HG02973 (cell line): ENCODE results near the gene ACTN1.

Experiments used
- ATAC-seq: cut with Tn5 transposase; IDR thresholded peaks from one replicate; pipeline ENCODE4 v1.9.1; 2021; ENCODE audit warnings: moderate library complexity; ENCODE audit not compliant: unreplicated experiment

Gene ACTN1

GRCh38 chr14:68891851-68892660 lies 87.0 kb downstream of the ACTN1 start:
- no peak for ATAC-seq

DNA sequence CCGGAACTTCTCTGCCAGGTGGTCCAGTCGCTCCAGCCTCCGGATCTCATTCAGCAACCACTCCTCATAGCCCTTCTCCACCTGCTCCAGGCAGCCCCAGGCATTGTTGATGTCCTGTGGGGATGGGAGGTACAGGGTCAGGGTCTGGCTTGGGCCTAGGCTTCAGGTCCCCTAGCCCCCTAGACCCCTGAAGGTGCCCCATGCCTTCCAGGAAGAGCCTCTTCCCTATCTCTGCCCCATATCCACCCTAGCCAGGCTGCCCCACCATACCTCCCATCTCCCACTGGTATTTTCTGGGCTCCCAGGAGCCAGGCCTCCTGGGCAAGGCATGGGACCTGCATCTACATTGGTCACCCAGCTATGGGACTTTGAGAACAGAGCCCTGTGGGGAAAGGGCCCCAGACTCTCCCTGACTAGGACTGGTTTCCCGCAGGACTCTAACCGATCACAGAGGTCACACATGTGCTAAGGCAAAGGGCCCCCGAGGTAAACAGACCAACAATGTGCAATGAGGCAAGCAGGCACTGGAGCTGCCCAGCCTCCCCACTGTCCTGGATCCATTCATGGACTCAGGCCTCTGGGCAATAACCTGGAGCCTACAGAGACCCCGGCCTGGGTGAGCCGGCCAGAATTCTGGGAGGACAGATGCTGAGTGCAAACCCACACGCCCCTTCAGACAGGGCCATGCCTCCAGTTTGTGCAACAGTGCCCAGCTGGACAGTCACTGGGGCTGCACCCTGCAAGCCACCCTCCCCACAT lies 88.8 kb downstream of the ACTN1 start:
- ATAC-seq: no peak

- no peak for ATAC-seq
These were observed 90.2 kb downstream of the ACTN1 start for GRCh38 chr14:68888883-68889282.

DNA sequence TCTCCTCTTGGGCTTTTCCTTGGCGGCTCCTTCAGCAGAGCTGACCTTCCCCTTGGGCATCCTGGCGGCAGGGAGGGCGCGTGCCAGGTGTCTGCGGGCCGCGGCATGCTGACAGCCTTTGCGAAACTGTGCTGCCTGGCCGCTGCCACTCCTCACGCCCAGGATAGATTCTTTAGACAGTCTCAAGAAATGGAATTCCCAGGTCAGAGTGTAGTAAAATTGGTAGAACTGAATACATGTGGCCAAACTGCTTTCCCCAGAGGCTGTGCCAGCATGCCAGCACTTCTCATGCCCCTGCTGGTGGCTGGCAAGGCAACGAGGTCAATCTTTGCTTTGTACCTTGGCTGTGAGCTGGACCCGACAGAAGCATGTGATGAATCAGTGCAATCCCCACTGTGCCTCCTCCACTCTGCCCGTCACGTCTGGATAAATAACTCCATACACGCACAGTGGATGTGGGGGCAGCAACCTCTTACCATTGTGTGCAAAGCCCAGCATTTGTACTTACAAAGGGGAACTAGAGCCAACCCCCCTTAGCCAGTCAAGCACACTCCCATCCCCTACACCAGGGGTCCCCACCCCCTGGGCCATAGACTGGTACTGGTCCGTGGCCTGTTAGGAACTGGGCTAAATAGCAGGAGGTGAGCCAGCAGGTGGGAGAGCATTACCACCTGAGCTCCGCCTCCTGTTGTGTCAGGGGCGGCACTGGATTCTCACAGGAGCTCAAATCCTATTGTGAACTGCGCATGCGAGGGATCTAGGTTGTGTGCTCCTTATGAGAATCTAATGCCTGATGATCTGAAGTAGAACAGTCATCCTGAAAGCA lies 90.9 kb downstream of the ACTN1 start:
- ATAC-seq: no peak

- no peak for ATAC-seq
These were observed 93.0 kb downstream of the ACTN1 start for GRCh38 chr14:68886109-68886434.

- ATAC-seq: no peak
These were observed 93.6 kb downstream of the ACTN1 start for GRCh38 chr14:68885226-68886108.

- ATAC-seq: no peak
These were observed 94.8 kb downstream of the ACTN1 start for GRCh38 chr14:68884031-68885030.

- no peak for ATAC-seq
These were observed 96.9 kb downstream of the ACTN1 start for GRCh38 chr14:68882235-68882634.

- ATAC-seq: no peak
These were observed 97.7 kb downstream of the ACTN1 start for GRCh38 chr14:68881396-68881795.

- no peak for ATAC-seq
These were observed 98.5 kb downstream of the ACTN1 start for GRCh38 chr14:68880581-68881105.

DNA sequence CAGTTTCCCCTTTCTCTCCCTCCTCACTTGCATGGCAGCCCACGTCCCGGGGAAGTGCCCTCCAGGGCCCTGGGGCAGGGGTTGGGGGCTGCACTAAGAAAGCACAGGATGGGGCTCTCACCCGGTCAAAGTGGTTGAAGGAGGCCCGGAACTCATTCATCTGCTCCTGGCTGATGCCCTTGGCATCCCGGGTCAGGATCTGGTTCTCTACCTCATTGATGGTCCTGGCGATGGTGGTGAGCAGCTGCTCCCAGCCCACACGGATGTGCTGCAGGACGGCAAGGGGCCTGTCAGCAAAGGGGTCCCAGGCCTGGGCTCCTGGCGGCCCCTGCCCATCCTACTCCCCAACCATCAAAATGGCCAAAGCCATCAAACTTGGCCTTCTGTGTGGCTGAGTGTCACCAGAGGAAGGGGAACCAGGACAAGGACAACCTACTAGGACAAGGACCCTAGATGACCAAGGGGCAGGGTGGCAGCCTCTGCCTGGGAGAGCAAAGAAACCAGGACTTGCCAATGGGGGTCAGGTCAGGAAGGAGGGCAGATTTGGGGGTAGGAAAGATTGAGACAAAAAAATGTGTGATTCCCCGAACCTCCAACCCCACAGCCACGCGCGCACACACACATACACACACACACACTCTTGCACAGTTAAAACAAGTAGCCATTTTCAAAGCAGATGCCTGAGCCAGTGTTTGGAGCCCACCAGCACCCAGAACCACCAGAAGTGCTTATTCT lies 99.1 kb downstream of the ACTN1 start:
- ATAC-seq: no peak

DNA sequence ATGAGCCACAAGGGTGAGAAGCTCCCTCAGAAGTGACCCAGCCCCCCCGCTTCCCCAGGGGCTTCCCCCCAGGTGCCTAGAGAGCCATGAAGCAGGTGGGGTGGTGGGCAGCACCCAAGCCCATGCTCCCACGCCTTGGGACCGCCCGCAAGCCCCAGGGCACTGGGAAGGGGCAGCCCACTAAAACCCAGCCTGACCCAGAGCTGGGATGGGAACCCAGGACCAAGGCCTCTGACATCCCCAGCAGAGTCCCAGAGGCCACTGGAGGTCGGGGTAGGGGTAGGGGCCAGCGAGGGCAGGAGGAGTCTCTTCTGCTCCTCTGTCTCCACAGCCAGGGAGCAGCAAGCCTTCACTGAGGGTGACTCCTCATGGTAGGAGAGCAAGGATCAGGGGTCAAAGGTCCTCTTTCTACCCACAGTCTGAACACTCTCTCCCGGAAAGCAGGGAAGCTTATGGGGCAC lies 99.8 kb downstream of the ACTN1 start:
- no peak for ATAC-seq

DNA sequence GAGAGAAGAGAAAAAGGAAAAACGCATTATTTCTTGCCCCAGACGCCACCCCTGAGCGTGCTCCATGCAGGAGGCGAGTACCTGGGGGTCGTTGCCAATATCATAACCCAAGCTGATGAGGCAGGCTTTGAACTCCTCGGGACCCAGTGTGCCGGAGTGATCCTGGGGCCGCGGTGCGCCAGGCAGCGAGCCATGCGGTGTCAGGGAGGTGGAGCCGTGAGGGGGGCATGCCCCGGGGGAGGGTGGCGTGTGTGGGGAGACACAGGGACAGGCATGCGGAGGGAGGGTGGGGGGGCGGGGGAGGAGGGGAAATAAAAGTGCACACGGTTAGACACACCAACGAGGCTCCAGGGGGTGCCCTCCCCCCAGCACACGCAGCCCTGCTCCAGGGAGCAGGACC lies 100.2 kb downstream of the ACTN1 start:
- ATAC-seq: no peak

- no peak for ATAC-seq
These were observed 101.0 kb downstream of the ACTN1 start for GRCh38 chr14:68877993-68878575.

DNA sequence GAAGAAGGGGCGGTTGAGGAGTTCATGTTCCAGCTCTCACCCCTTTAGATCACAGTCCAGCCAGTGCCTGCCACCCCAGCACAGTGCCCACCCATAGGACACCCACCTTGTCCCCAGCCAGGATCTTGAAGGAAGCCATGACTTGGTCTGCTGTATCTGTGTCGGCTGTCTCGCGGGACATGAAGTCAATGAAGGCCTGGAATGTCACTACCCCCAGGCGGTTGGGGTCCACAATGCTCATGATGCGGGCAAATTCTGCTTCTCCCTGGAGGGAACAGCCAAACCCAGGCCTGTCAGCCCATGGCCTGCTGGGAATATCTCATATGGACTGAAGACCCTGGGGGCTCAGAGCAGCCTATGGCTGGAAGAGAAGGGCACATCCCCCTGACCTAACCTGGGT lies 102.1 kb downstream of the ACTN1 start:
- ATAC-seq: no peak

- ATAC-seq: no peak
These were observed 104.4 kb downstream of the ACTN1 start for GRCh38 chr14:68874746-68875155.

DNA sequence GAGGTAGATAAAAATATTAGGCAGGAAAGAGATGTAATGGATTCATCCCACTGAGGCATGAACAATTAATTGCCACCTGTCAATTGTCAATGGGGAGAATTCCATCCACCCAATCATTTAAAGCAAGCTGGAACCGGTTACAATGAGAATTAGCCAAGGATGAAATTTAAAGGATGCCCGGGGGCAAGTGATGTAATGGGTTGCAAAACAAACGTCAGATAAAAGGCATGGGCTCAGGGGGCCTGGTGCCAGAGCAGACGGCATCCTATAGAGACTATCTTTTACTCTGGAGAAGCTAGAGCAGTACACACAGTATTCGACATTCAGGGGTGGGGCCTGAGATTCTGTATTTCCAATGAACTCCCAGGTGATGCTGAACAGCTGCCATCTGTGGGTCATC lies 105.7 kb downstream of the ACTN1 start:
- ATAC-seq: no peak

DNA sequence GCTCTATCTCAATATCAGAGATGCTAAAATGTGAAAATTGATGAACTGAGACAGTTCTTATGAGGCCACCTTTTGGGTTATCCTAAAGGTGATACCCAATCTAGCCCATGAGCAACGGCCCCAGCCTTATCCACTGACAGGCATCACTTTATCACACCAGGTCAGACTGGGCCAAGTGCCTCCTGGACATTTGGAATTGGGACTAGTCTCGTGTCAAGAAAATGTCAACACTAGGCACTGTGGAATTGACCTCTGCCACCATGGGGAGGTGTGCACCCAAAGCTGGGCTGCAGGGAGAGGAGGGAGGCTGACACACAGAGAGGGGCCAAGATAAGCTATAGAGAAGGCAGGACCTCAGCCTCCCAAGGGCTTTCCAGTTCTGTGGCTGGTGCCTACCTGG lies 107.7 kb downstream of the ACTN1 start:
- ATAC-seq: no peak
